Femur (tissue), 1 donor: ENCODE results near the gene SPATA33.
A peak's percentile ranks its signal among the peaks of the same experiment; 100 is the strongest.
"Not testable (repeated sequence)": the region's sequence is repeated elsewhere in the genome, so short reads cannot be mapped to it uniquely, and the experiment has no call there.

Source experiments
- DNase-seq: peaks from one replicate; pipeline ENCODE4 v3.0.0-alpha.2; 2017

The SPATA33 gene

DNA sequence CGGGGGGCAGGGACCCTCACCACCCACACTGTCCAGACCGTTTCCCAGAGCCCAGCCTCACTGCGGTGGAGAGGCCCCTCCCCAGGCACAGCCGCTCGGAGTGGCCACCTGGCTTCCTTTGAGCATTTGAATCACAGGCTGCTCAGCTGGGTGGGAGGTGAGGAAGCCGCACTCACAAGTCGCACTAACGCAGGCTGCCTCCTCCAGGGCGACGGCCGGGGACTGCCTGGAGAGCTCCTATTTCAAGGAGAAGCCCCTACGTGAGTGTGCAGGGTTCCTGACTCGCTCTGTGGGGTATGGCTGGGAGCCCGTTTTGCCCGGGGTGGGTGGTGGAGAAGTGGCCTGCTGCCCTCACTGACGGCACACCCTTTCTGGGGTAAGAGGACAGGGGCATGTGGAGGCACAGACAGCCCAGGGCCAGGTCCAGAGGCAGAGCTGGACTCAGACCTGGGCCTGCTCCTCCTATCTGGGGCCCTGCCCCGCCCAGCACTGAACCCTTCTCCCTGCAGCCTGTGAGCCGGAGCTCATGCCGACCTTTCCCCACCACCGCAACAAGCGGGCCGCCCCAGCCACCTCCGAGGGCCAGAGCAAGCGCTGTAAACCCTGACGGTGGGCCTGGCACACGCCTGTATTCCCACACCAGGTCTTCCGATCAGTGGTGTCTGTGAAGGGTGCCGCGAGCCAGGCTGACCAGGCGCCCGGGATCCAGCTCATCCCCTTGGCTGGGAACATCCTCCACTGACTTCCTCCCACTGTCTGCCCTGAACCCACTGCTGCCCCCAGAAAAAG lies 37.6 kb downstream of the SPATA33 start:
- DNase-seq = no peak

DNA sequence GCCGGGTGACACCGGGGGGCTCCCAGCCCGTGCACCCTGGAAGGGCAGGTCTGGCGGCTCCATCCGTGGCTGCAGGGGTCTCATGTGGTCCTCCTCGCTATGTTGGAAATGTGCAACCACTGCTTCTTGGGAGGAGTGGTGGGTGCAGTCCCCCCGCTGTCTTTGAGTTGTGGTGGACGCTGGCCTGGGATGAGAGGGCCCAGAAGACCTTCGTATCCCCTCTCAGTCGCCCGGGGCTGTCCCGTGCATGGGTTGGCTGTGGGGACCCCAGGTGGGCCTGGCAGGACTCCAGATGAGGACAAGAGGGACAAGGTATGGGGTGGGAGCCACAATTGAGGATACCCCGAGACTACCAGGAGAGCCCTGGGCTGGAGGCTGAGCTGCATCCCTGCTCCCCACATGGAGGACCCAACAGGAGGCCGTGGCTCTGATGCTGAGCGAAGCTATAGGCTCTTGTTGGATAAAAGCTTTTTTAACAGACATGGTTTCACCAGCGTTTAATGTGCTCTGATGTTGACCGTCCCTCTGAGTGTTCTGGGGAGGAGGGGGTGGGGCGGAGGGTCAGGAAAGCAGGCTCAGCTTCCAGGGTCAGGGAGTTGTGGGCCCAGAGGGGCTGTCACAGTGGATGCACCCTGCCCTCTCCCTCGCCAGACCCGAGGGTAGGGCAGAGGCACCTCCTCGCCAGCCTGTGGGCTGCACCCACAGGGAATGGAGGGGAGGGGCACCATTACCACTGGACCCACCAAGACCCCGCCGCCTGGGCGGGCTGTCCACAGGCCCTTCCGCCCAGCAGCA lies 38.4 kb downstream of the SPATA33 start:
- DNase-seq = no peak

DNA sequence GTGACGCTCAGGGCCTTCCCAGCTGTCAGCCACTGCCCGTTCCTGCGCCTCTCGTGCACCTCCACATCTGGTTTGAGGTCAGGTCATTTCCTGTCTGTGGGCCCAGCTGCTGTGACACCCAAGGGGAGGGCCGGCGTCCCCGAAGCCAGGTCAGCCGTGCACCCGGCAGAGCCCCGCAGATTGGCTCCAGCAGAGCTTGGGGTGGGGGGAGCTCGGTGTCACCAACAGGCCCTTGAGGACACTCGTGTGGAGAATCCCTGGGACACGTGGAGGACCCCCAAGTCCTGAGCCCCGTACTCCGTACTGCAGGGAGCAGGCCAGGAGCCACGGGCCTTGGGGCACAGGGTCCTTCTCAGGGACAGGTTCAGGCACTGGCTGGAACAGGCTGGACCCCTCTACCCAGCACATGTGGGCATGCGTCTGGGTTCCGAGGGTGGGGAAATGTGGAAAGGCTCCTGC lies 39.1 kb downstream of the SPATA33 start:
- no peak for DNase-seq

DNA sequence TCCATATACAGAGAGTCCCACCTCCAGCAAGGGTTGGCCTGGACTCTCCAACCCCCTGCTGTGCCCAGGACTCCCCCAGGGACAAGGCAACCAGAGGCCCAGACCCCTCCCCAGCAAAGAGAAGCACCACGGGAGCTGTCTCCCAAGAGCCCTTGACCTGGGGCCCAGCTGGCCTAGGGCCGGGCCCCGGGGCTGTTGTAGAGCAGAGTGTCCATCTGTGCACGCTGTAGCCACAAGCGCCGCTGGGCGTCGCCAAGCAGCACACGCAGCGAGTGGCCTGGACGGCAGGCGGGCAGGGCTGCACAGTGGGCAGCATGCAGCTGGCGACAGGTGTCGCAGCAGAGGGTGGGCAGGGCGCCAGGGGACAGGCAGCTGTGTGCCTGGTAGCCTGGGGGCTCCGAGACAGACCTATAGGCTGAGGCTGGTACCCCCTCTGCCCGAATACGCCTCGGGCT lies 39.6 kb downstream of the SPATA33 start:
- peak; percentile 74 for DNase-seq

DNA sequence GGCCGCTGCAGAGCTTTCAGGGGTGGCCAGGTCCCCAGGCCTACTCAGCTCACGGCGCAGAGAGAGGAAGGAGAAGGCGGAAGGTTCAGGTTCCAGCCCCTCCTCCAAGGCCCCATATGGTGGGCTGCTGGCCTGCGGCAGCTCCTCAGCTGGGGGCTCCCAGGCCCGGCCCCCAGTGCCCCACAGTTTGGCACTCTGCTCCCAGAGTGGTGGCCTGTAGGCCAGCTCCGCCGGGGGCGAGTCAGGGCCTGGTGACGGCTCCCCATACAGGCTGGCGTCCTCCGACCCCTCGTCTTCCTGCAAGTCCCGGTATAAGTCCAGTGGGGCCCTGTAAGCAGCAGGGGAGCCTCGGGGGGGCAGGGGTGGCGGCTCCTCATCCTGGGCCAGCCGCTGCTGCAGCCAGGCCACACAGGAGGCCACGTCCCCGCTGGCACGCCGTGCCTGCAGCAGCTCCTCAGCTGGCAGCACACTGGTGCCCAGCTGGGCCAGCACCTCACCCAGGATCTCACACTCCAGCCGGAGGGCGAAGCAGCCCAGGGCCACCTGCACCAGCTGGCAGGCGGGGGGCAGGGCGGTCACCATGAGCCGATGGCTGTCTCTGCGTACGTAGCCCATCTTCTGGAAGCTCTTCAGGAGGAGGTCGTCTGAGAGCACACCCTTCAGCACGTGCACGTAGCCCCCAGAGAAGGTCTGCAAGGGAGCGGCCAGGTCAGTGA lies 40.1 kb downstream of the SPATA33 start:
- DNase-seq = no peak

DNA sequence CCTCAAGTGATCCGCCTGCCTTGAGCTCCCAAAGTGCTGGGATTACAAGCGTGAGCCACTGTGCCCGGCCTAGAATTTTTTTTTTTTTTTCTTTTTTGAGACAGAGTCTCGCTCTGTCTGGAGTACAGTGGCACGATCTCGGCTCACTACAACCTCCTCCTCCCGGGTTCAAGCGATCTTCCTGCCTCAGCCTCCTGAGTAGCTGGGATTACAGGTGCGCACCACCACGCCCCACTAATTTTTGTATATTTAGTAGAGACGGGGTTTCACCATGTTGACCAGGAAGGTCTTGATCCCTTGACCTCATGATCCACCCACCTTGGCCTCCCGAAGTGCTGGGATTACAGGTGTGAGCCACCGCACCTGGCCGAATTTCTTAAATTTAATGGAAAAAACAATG lies 41.1 kb downstream of the SPATA33 start:
- not testable (repeated sequence) for DNase-seq

DNA sequence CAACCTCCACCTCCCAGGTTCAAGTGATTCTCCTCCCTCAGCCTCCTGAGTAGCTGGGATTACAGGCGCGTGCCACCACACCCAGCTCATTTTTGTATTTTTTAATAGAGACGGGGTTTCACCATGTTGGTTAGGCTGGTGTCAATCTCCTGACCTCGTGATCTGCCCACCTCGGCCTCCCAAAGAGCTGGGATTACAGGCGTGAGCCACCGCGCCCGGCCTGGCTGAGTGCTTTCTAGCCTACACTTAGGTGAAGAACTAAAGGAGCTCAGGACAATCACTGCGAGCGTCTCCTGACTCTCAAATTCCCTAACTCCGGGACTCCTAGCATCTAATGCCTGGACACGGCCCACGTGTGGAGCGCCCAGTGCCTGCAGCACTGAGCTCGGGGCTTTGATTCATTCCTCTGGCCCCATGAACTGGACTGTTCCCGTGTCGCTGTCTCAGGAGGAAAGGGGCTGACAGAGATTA lies 42.0 kb downstream of the SPATA33 start:
- DNase-seq = not testable (repeated sequence)

DNA sequence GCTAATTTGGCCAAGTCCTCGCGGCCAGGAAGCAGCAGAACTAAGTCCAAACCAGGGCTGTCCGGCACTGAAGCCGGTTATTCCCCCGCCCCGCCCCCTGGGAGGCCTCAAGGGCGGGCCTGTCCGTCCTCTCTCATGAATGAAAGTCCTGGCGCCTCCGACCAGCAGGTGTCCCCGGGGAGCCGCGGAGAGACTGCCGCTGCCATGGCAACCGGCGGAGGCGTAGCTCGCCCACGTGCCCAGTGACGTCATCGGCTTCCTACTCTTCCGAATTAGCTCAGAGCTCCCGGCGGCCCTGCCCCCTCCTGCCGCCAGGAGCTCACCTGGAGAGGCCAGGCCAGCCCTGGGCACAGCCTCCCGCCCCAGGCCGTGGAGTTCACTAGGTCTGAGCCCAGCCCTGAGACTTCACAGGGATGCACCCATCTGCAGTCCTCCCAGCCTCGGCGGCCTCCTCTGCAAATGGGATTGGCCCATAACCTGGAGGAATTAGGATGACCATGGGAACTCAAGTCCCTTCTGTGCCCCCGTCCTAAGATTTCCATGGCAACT lies 42.5 kb downstream of the SPATA33 start:
- peak; percentile 96 for DNase-seq

DNA sequence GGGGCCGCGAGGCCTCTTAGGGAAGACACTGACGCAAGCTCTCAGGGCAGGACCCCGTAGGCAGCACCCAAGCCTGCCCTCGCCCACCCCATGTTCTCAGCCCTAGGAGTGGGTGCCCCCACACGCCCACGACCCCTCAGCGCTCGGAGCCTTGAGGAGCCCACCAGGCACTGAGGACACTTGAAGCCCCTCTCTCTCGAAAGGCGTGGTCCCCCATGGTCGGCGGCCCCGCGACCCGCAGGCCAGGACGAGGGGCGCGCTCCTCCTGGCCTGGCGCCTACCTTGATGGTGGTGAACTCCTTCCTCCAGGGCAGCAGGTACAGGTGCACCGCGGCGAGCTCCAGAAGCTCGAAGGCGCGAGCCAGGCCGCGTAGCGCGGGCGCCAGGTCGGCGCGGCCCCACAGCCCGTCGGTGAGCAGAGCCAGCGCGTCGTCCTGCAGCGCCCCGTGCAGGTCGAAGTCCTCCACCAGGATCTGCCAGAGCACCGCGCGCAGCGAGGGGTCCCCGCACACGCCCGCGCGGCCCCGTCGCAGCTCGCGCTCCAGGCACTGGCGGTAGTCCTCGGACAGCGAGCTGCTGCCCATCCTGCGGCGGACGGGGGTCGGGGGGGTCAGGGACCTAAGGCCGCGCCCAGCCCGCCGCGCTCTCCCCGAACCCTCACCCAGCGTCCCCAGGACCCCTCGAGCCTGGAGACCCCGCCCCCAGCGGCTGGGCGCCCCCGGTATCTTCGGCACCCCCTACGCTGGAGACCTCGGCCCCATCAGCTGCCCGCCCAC lies 43.2 kb downstream of the SPATA33 start:
- DNase-seq = no peak

DNA sequence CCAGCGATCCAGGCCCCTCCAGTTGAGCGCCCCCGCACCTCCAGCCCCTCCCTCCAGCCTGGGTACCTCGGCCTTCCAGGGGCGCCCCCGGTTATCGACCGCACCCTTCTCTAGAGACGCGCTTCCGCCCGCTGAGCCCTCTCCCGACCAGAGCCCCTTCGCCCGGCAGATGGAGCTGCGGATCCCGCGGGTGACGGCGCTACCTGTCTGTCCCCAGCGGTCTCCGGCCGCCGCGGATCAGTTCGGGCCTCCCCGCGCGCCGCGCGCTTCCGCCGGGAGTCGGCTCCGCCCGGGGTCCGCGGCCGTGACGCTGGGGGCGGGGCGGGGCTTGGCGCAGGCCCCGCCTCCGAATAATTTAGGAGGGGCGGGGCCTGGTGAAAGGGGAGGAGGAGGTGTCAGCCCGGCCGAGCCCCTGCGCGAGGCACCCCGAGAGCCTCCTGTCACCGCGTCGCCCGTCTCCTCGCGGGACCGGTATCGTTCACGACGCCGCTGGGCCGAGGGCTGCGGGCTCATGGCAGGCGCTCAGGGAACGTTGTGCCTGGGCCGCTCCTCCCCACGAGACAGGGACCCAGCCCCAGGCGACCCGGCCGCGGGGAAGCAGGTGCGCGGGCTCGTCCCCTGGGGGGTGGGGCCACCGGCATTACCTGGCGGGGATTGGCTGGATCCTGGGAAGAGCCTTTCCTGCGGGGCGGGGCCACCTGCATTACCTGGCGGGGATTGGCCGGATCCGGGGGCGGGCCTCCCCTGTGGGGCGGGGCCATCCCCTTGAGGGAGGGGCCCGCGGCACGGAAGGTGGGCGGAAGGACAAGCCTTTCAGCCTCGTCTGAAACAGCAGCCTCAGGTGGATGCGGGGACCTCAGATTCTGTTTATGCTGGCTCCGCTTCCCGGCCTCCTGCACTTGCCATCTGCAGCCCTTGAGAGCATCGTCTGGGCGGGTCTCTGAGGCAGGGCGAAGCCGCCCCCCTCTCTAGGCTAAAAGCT lies 44.1 kb downstream of the SPATA33 start, which contains the start of gene SPATA2L:
Gene SPATA2L, minus strand, starts transcription at position 281 of the 982 bp plus-strand sequence. CDS start 473 bp downstream, outside the sequence.
- DNase-seq = peak; percentile 88

DNA sequence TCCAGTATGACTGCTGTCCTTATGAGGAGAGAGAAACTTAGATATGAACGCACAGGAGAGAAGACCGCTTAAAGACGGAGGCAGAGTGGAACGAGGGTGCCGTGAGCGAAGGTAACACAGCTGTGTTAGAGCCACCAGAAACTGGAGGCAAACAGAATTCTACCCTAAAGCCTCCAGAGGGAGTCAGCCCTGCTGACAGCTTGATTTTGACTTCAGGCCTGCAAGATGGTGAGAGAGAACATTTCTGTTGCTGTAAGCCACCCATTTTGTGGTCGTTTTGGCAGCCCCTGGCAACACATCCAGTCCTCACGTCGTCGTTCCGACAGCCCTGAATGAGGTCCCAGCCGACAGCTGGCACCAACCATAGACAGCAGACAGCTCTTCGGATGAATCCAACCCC lies 46.6 kb downstream of the SPATA33 start:
- no peak for DNase-seq

DNA sequence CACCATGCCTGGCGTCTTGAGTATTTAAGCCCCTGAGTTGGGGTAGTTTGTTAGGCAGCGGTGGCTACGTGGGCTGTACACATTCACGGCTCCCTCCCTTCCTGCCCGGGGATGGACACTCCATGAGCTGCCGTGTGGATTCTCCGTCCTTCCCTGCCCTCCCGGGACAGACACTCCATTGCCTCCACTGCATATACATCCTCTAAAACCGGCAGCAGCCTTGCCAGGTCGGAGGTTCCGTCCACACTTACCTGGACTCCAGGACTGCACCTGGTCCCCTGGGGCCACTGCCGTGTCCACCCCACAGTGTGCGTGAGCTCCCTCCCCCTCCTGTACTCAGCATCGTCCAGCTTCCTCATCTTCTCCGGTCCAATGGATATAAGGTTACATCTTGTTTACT lies 47.4 kb downstream of the SPATA33 start:
- no peak for DNase-seq

DNA sequence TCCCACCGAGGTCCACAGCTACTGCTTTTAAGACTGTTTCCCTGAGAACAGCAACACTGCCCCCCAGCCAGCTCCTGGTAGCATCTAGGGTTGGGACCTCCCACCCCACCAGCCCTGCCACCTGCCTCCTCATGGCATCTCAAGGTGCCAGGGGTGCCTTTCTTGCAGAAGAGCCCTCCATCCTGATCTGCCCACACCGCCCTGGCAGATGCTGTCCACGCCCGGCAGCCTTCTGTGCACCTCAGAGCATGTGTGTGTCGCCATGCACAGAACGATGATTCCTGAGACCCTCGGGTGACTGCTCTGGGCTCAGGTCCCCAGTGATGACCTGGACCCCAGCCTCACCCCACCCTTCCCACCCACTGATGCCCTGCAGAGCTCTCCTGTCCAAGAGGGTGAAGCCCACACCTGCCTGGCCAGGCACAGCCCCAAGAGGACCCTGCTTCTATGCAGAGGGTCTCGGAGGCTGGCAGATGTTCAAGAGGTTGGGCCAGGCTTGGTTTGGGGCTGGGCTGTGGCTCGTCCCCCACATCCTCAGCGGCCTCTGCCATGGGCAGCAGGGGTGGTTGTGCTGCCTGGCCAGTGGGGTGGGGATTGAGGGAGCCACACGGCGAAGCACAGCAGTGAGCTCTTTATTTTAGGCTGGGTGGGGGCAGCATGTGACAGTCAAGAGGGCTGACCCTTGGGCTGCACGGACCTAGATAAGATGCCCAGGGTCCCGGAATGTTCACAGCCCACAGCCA lies 49.1 kb downstream of the SPATA33 start:
- no peak for DNase-seq

DNA sequence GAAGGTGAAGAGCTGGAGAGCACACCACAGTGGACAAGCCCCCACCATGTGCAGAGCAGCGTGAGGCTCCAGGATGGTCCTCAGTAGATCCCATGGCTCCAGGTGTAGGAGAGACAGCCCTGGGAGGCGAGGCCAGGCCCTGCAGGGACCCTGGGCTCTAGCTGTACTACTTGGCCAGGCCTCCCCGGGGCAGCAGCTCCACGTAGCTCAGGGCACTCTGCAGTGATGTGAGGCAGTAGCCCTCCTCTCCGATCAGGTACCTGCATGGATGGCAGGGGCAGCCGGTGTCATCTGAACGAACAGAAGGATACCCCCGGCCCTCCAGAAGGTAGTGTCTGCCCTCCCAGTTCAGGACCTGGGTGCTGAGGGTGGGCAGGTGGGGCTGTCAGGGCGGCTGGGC lies 50.1 kb downstream of the SPATA33 start:
- DNase-seq = no peak

DNA sequence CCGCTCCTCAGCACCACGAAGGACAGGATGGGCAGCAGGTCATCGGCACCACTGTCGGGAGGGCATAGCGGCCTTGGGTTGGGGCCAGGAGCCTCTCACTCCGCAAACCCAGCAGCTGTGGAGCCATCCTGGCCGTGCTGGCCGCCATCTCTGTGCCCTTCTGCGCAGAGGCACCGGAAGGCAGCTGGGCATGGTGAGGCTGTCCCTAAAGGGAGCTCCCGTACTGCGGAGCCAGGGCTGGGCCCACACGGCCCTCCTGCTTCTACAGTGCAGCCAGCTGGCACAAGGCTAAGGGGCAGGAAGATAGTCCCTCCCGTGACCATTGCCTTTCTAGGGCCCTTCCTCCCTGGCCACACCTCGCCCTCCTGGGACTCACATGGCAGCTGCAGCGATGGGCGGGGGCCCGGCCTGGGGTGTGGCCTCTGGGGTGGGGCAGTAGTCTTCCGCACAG lies 50.9 kb downstream of the SPATA33 start:
- peak; percentile 40 for DNase-seq

DNA sequence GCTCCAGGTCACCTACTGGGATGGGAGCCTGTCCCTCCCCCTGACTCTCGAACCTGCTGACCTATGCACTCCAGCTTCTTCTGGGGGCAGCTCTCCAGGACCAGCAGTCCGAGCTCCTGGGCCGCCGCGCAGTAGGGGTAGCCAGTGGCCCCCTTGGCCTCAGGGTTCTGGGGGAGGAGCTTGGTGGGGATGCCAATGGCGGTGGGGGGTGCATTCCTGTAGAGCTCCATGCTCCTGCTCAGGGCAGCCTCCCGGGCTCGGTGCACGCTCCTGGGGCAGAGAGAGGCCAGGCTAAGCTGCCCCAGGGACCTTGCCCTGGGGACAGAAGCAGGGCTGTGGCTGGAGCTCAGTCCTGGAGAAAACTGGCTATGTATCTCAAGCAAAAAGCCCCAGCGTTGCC lies 51.5 kb downstream of the SPATA33 start:
- DNase-seq = peak; percentile 24

DNA sequence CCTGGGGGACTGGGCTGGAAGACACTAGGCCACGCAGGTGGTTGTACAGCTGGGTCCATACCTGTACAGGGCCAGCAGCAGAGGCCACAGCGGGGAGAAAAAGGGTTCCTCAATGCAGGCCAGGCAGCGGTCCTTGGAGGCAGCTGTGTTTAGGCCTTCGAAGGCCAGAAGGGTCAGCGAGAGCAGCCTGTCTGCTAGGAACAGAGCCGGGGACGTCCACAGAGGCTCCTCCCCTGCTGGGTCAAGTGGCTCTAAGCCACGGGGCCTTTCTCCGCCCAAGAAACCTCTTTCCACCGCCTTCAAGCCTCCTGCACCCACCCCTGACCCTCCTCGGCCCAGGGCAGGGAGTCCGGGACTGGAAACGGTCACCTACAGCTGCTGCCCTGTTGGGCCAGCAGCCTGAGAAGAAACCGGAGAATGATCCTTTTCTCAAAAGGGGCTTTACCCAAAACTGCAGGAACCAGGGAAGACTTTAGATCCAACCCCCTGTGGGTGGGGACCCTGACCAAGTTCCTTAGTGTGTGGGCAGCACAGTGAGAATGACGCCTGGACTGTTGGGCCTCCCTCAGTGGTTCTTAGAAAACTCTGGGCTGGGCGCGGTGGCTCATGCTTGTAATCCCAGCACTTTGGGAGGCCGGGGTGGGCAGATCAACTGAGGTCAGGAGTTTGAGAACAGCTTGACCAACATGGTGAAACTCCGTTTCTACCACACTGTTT lies 52.2 kb downstream of the SPATA33 start:
- DNase-seq = no peak

DNA sequence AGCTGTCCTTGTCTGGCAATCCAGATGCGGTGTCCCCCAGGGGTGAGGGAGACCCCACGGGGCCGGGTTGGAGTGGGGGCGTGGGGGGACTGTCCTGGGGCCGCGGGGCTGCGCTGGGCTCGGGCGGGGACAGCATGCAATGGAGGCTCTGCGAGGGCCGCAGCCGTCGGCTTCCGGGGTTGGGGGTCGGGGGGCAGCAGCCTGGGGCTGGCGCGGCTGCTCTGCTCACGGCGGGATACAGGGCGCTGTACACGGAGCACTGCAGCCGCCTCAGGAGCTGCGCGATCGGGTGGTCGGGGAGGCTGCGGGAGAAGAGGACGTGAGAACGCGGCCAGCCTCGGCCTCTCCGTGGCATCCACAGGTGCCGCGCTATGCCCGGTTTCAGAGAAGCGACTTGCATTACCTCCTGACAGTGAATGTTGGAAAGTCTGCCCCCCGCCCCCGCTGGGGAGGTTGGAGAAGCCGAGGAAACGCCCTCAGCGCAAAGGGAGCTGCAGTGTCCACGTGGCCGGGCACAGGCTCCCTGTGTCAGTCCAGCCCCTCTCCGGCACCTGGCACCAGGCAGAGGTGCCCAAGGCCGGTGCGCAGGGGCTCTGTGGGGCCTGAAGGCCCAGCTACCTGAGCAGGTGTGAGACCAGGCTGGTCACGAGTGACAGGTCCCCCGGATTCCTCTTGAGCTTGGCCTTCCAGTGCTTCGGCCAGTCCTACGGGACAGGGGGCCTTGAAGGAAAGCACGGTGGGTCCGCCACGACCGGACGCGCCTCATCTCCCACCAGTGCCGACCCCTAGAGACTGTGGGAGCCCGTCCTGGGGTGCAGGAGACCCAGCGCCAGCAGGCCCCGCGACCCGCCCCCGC lies 53.3 kb downstream of the SPATA33 start:
- peak; percentile 35 for DNase-seq
